SHP77 (cell line): ENCODE measurements around the gene IQCH.
"Not testable (repeated sequence)": the region's sequence is repeated elsewhere in the genome, so short reads cannot be mapped to it uniquely, and the experiment has no call there.

Source experiments
- DNase-seq, 2 experiments: peaks; one replicate each; lab custom pipeline; 2025; lab: John Stamatoyannopoulos, UW

The IQCH gene

DNA sequence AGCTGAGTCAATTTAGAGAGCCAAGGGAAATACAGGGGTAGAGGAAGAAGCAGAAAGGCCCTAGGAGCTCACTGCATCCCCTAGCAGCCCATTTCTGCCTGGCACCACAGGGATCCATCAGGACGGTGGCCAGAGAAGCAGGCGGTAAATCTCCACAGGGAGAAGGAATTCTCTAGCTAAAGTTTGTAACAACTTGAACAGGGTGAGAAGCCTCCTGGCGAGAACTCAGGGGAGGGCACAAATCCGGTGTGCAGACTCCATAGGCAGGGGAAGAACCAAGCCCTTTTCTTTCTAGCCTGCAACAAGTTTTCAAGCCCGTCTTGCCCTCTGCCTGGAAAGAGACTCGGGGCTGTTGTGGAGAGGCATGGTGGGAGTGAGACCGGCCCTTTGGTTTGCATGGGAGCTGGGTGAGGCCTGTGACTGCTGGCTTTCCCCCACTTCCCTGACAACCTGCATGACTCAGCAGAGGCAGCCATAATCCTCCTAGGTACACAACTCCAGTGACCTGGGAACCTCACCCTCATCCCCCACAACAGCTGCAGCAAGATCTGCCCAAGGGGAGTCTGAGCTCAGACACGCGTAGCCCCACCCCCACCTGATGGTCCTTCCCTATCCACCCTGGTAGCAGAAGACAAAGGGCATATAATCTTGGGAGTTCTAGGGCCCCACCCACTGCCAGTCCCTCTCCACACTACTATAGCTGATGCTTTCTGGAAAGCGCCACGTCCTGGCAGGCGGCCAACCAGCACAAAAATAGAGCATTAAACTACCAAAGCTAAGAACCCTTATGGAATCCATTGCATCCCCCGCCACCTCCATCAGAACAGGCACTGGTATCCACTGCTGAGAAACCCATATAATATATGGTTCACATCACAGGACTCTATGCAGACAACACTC lies 182.0 kb downstream of the IQCH start:
- not testable (repeated sequence) for DNase-seq

GRCh38 chr15:67444100-67444499 lies 189.5 kb downstream of the IQCH start:
- DNase-seq = no peak

DNA sequence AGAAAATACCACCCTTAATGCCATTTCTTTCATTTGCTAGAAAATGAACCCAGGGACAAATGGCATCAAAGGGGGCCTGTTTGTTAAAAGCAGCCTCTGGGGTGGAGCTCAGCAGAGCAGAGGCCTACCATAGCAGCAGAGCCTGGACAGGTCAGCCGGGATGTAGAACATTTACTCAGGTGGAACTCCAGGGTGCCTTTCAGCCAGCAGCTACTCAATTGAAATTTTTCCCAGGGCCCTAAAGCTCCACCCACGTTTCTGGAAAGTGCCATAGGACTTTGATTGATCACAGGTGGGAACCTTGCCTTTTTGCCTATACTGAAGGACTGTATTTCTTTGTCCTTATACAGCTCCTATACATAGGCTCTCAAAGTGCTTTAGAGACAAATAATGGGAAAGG lies 191.9 kb downstream of the IQCH start:
- no peak for DNase-seq

- not testable (repeated sequence) for DNase-seq
These were observed 193.8 kb downstream of the IQCH start for GRCh38 chr15:67448372-67448771.

DNA sequence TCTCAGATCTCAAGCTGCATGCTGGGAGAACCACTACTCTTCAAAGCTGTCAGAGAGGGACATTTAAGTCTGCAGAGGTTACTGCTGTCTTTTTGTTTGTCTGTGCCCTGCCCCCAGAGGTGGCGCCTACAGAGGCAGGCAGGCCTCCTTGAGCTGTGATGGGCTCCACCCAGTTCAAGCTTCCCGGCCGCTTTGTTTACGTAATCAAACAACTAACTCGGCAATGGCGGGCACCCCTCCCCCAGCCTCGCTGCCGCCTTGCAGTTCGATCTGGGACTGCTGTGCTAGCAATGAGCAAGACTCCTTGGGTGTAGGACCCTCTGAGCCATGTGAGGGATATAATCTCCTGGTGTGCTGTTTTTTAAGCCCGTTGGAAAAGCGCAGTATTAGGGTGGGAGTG lies 199.1 kb downstream of the IQCH start:
- DNase-seq = not testable (repeated sequence)

- peak; percentile 70 to 73 for DNase-seq
These were observed 202.3 kb downstream of the IQCH start for GRCh38 chr15:67456677-67457529.

GRCh38 chr15:67458331-67459029 lies 203.9 kb downstream of the IQCH start:
- no peak for DNase-seq

- DNase-seq = no peak
These were observed 205.9 kb downstream of the IQCH start for GRCh38 chr15:67460521-67460920.

DNA sequence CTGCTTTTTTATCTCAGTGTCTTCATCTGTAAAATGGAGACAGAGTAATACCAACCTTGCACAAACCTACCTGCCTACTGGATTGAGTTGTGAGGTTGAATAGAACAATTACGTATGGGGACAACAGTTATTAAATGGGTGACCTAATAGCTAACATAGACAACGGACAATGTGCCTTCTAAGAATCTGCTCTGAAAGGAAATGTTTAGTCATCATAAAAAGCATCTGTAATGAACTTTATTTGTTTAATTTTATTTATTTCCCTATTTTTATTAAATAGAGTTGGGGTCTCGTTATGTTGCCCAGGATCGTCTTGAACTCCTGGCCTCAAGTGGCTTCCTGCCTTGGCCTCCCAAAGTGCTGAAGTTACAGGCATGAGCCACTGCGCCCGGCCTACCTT lies 207.1 kb downstream of the IQCH start:
- no peak for DNase-seq

- DNase-seq = no peak
These were observed 208.3 kb downstream of the IQCH start for GRCh38 chr15:67462875-67463274.

GRCh38 chr15:67463488-67463887 lies 208.9 kb downstream of the IQCH start:
- DNase-seq = no peak

DNA sequence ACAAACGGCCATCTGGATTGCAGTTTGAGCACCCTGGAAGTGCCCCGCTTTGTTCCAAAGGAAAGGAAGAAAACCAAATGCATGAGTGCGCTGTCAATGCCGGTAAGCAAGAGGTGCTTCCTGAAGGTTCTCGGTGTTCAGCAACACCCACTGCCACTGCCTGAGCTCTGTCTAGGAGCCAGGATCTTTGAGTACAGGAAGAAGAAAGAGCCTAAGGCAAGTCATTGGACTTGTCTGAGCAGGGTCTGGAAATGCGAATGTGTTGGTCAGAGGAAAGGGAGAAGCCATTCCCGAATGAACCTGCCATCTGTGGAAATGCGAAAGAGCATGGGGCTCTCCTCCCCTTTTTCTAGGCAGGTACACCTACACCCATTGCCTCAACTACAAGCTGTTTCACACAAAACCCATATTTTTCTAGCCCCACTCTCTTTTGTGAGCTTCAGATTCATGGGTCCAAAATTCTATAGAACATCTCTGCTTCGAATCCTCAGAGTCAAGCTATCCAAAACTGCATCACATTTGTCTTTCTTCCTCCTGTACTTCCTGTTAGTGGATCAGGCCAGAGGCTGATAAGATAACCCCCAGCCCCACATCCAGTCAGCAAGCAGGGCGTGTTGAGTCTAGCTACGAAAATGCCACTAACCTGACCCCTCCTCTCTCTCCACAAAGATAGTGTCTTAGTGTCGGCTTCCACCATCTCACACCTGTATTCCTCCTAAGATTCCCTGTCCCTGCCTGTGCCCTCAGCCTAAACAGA lies 210.8 kb downstream of the IQCH start:
- no peak for DNase-seq

DNA sequence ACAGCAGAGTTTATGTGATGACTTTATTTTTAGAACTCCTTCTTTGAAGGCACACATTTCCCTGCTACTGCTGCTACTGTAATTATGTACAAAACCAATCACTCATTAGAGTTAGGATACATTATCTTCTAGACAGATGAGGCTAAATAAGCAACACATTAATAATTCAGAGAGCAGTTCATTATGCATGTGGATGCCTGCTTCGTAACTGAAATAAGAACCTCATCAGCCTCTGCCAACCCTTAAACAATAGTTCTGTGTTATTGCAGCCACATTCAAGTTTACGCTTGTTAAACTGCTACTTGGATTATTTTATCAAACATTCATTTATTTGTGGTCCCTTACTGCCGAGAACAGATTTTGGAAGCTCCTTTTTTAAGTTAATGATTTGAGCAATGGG lies 213.8 kb downstream of the IQCH start:
- no peak for DNase-seq

DNA sequence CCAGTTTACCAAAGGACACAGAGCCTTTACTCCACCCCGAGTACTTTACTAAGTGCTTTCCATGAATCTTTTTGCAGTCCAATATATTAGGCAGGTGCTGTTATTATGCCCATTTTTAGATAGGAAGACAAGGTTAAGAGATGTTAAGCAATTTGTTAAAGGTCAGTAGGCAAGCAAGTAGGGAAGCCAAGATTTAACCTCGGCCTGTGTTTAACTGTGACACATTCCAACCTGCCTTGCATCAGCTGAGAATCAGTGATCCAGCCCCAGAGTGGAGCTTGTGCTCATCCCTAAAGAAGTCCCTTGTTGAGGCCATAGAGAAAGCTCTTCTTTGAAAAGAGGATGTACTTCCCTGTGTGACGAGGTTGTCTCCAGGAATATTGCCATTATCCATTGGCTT lies 215.1 kb downstream of the IQCH start:
- DNase-seq = no peak

GRCh38 chr15:67472957-67473356 lies 218.4 kb downstream of the IQCH start:
- DNase-seq = no peak

DNA sequence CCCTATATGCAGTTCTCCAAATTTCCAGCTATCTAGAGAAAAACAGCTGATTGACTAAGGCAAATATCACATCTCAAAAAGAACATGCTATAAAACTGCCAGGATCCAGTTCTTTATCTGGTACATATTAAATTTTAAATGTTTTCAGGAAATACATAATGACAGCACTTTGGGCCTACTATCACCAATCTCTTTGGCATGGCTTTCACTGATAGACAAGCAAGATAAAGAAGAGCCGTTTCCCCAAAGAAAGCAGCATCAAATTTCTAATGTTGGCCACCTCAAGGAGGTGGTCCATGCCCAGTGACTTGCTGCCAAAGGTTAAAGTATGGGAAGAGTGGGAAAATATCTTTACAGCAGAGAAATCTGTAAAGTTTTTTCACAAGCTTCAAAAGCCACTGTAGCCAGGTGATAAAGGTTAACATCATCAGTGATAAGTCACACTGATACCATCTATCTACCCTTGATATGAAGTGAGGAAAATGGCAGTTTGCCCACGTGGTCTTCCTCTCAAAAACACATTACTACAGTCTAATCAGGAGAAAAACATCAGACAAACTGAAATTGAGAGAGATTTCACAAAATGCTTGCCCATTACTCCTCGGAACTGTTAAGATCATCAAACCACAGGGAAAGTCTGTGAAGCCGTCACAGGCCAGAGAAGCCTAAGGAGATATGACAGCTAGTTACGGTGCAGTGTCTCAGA lies 220.0 kb downstream of the IQCH start:
- DNase-seq = no peak

DNA sequence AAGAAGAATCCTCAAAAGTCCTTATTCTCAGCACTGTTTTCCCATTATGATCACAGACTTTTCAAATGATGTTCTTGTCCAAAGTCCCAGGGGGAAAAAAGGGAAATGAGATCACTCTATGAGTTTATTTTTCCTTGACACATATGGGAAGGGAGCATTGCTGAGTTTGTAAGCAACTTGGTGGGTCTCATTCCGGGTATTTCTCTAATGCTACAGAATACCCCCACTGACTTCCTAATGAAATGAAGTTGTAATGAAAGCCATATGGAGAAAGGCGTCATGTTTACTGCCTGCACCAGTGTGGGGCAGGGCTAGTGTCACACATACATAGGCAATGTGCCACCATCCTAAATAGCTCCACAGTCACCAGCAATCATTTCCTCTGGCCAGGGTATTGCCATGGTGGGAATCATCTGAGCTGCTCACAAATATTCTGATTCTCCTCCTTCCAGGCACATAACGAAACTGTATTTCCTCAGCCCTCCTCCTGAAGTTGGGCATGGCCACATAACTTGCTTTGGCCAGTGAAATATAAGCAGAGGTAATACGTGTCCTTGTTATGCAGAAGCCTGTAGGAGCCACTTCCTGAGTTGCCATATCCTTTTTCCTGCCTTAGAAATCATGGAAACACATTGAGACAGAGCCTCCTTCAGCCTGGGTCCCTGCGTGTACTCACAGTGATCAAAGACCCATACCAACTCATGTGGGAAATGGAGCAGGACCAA lies 225.4 kb downstream of the IQCH start:
- no peak for DNase-seq

DNA sequence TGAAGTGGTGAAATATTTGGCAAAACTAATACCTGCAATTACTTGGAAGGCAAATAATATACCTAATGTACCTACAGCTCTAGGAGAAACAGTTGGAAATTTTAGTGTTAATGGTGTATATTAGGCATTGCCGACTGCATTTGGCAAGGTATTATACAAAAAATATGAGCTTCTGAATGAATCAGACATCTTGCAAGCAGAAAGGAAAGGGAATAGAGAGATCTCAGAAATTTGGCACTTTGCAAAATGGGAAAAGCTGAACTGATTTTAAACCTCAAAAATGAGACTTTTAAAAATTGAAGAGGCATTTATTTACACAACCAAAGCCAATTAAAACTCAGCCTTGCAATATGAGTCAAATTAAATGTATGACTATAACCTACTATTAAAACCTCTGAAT lies 226.2 kb downstream of the IQCH start:
- no peak for DNase-seq

DNA sequence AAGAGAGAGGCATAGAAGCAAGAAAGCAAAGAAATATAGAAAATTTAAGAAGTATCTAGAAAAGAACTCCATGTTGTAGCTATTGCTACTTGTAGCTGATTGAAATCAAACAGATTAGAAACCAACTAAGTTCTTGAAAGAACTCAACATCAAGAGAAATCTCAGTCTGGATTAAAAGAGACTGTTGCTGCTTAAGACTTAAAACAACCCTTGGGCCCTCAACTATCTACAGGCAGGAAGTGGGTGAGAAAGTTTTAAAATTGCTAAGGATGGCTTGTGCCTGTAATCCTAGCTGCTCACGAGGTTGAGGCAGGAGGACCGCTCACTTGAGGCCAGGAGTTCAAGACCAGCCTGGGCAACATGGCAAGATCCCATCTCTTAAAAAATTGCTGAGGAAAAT lies 227.1 kb downstream of the IQCH start:
- no peak for DNase-seq

DNA sequence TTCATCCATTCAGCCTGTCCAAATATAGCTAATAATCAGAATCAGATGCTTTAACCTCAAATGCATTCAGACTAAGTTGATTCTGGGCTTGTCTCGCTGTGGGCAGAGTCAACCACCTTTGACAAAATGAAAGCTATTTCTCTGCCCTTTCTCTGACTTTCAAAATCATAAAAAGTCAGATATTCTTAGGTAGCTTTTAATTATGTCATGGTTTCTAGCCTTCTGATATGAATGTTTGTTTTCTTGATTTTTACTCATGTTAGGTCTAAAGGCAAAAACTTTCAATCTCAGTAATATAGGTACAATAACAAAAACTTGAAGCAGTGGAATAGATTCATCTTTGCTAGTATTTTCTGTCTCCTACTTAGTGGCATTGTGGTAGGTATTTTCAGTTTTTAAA lies 241.0 kb downstream of the IQCH start:
- DNase-seq = no peak
